Measurements from ENCODE around the gene WBP2. TPM values are rescaled to one million over a fixed set of nuclear protein-coding genes. Genes with fewer than 3 reads are reported as not detected.

WBP2 gene
- total and polyA plus RNA-seq, 2 of the 13 experiments (the other 11 are each of a cell fraction or from before 2014, with no cell fraction given), result 29.2 to 29.5 TPM

GRCh38 chr17:75847614-75848522 lies 7.3 kb downstream of the WBP2 start (continued):
- TF ChIP-seq SMYD3 (CRISPR knock-in tag; IDR thresholded peaks at IDR 0.05) (no peak), ZNF468 (CRISPR knock-in tag; IDR thresholded peaks at IDR 0.05) (no peak), ZNF616 (CRISPR knock-in tag; IDR thresholded peaks at IDR 0.05; ENCODE audit: low read depth) (no peak), MLLT10 (CRISPR knock-in tag; IDR thresholded peaks at IDR 0.05) (no peak), ZNF609 (CRISPR knock-in tag; IDR thresholded peaks at IDR 0.05; ENCODE audit: borderline replicate concordance) (no peak), ZNF512 (CRISPR knock-in tag; IDR thresholded peaks at IDR 0.05) (no peak), ARNT2 (CRISPR knock-in tag; IDR thresholded peaks at IDR 0.05; ENCODE audit: low read depth) (no peak), AHR (CRISPR knock-in tag; IDR thresholded peaks at IDR 0.05) (0 out of 2 replicates have a peak, but pooled peaks have one; percentile 21), TCF12 (IDR thresholded peaks at IDR 0.05) (no peak), TCF12 (CRISPR knock-in tag; IDR thresholded peaks at IDR 0.05) (no peak), ZNF292 (CRISPR knock-in tag; IDR thresholded peaks at IDR 0.05; ENCODE audit: borderline replicate concordance, low read depth) (0 out of 2 replicates have a peak, but pooled peaks have one; percentile 61), KDM6A (CRISPR knock-in tag; IDR thresholded peaks at IDR 0.05; ENCODE audit: low read depth) (no peak), ZNF281 (CRISPR knock-in tag; IDR thresholded peaks at IDR 0.05; ENCODE audit: borderline replicate concordance) (no peak), ZNF574 (CRISPR knock-in tag; IDR thresholded peaks at IDR 0.05) (no peak)

All from HepG2 (cell line).